Tibial nerve (tissue), 4 donors: Measurements from ENCODE around the gene LAMB3.

Experiments used
- CTCF ChIP-seq, 5 experiments: fragments of 200-600 bp in 3 of 5; fragments of 450-650 bp in 2 of 5; sonication (generic) in 3 of 5; IDR thresholded peaks; one replicate each; pipeline ENCODE4 v1.5.1; 2016 to 2019; ENCODE audit warnings: antibody characterized with exemption in 5 of 5, mild to moderate bottlenecking in 3 of 5, moderate library complexity in 2 of 5
- EP300 ChIP-seq, 2 donors: sonication (generic); formaldehyde crosslinking; IDR thresholded peaks; one replicate each; pipeline ENCODE4 v1.6.1; 2017; ENCODE audit warnings: antibody characterized with exemption in 2 of 2, mild to moderate bottlenecking in 1 of 2

DNA sequence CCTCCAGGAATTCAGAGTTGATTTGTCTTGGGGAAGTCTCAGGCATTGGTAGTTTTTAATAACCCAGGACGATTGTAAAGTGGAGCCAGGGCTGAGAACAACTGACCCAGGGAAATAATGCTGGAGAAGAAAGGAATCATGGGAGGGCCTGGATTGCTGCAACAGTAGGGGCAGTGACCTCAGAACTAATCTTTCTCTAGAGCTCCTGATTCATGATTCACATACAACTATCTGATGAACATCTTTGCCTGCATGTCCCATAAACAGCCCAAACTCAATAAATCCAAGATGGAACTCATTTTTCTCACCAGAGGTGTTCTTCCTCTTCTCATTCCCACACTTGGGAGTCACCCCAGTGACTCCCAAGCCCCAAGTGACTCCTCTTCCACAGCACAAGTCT lies 14.9 kb upstream of the LAMB3 start:
- TF ChIP-seq CTCF (IDR thresholded peaks at IDR 0.05) (no peak), EP300 (IDR thresholded peaks at IDR 0.05) (no peak)
